HG02610 (cell line): ENCODE measurements around the gene ST6GALNAC4.
A peak's percentile ranks its signal among the peaks of the same experiment; 100 is the strongest.

Experiments
- ATAC-seq: cut with Tn5 transposase; IDR thresholded peaks from one replicate; pipeline ENCODE4 v1.9.1; 2021; ENCODE audit warnings: mild to moderate bottlenecking, moderate library complexity; ENCODE audit not compliant: unreplicated experiment

The ST6GALNAC4 gene

GRCh38 chr9:127931092-127931881 lies 14.4 kb upstream of the ST6GALNAC4 start:
- peak; percentile 21 for ATAC-seq

GRCh38 chr9:127930231-127931091 lies 13.6 kb upstream of the ST6GALNAC4 start, which contains the start of gene PIP5KL1:
Gene PIP5KL1, minus strand, starts transcription at chr9:127930777. Its CDS starts 25 bp downstream, at chr9:127930752.
- peak; percentile 68 for ATAC-seq

GRCh38 chr9:127929625-127929979 lies 12.8 kb upstream of the ST6GALNAC4 start:
- ATAC-seq: no peak

DNA sequence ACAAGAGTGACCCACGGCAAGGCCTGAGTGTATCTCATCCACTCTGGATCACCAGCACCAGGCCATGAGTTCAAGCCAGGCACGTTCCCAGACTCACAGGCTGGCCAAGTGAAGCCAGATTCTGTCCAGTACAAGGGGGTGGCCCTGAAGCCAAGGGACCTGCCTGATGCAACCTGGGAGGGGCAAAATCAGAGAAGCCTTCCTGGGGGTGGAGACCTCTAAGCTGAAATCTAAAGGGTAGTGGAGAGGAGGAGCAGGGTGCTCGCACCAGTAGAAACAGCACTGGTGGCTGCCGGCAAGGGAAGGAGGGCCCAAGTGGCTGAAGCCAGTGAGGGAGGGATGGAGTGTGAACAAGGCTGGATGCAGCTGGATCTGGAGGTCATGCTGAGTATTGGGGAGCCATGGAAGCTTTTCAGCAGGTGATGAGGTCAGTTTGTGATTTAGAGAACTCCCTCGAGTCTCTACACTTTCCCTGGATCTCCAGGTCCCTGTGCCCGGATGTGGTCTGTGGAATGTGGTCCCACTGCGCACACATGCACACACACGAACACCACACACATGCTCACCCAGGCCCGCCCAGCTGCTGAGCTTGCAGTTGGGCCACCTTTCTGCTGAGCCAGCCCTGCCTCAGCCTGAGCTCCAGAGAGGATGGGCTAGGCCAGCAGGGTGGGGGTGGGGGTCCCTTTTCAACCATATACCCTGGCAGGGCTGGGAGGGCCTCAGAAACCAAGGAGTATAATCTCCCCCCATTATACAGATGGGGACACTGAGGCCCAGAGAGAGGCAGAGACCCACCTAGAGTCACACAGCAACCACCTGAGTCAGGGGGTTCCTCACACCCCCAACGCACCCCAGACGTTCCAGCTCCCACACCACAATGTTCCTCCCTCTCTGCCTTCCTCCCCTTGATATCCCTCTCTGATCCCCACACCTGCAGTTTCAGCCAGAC lies 12.1 kb upstream of the ST6GALNAC4 start:
- ATAC-seq: no peak

DNA sequence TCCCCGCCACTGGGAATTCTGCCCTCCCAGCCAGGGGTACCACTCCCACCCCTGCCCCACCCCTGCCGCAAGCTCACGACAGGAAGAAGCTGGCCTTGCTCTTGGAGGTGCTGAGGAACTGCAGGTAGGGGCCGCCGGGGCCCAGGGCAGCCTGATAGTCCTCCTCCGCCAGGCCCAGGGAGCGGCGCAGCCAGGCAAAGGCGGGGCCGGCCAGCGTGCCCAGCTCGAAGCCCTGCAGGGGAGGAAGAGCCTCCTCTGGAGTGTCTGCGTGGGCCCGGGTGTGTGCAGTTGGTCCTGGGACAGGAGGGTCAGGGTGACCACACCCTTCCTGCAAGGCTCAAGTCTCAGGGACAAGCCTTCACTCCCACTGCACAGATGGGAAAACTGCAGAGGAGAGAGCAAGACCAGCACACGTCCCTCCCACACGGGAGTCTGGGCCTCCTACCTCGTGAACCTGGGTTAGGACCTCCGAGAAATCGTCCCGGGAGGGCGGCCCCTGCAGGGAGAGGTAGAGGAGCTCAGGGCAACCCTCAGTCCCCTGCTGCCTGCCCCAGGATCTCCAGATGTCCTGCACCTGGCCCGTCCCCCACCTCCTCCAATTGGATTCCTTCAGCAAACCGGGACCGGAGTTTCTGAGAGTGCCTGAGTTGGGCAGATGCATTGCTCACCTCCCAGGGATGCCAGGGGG lies 11.3 kb upstream of the ST6GALNAC4 start:
- ATAC-seq: no peak

GRCh38 chr9:127927201-127927987 lies 10.6 kb upstream of the ST6GALNAC4 start:
- ATAC-seq: no peak

GRCh38 chr9:127926906-127927200 lies 10.0 kb upstream of the ST6GALNAC4 start:
- no peak for ATAC-seq

DNA sequence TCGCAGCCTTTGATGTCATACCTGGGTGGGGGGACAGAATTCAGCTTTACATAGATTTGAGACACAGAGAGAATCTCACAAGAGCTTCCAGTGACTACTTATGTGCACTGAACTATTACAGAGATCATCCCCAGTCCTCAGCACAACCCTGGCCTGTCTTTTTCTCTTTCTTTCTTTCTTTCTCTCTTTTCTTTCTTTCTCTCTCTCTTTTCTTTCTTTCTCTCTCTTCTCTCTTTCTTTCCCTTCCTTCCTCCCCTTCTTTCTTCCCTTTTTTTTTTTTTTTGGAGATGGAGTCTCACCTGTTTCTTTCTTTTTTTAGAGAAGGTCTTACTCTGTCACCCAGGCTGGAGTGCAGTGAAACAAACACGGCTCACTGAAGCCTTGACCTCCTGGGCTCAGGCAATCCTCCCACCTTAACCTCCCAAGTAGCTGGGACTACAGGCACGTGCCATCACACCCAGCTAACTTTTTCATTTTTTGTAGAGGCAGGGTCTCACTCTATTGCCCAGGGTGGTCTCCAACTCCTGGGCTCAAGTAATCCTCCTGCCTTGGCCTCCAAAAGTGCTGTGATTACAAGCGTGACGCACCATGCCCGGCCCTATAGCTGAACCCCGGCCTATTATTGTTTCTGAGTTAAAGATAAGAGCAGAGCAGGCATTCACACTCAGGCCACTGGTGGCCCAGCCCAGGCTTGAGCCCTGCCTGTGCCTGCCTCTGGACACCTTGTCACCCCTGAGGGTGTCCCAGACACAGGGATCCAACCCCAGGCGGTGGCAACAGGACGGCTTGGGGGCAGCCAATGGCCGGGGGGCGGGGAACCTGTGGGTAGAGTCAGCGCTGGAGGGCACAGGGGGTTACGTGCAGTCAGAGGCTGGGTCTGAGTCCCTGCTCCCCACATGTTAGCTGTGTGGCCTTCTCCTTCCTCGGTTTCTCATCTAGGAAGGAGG lies 9.4 kb upstream of the ST6GALNAC4 start:
- ATAC-seq: no peak

DNA sequence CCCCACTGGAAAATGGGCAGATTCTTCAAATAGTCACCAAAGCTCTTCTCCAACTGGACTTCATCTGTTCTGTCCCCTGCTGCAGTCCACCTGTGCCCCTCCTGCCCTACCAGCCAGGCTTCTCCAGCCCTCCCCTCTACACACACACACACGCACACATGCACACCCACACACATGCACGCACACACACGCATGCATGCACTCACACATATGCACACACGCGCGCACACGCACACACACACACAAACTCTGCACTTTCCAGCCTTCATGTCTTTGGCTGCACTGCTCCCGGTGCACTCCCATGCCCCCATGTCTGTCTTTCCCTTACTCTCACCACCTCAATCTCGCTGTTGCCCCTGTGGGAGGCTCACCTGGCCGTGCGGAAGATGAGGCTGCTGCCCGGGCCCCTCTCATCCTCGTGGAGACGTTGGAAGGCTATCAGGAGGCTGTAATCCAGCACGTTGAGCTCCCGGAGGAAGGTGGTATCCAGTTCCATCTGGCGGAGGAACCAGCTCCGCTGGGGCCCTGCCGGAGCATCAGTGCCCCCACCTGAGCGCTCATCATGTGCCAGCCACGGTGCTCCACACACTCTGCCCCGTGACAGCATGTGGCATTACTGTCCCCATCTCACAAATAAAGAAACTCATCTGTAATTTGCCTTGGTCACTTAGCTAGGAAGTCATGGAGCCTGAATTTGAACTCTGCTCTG lies 8.0 kb upstream of the ST6GALNAC4 start:
- no peak for ATAC-seq

DNA sequence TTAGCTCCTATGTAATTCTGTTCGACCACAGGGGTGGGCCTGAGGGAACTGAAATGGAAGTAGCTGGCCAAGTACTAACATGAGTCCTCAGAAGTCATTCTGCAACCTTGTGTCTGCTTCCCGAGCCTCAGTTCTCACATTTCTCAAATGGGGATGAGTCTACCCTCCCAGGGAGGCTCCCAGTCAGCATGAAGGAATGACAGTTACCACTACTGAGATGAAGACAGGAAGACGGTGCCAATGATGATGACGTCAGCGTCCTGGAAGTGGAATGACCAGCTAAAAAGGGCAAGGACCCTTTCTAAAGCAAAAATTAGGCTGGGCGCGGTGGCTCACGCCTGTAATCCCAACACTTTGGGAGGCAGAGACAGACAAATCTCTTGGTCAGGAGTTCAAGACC lies 6.9 kb upstream of the ST6GALNAC4 start:
- no peak for ATAC-seq

GRCh38 chr9:127923046-127923445 lies 6.2 kb upstream of the ST6GALNAC4 start:
- ATAC-seq: no peak

DNA sequence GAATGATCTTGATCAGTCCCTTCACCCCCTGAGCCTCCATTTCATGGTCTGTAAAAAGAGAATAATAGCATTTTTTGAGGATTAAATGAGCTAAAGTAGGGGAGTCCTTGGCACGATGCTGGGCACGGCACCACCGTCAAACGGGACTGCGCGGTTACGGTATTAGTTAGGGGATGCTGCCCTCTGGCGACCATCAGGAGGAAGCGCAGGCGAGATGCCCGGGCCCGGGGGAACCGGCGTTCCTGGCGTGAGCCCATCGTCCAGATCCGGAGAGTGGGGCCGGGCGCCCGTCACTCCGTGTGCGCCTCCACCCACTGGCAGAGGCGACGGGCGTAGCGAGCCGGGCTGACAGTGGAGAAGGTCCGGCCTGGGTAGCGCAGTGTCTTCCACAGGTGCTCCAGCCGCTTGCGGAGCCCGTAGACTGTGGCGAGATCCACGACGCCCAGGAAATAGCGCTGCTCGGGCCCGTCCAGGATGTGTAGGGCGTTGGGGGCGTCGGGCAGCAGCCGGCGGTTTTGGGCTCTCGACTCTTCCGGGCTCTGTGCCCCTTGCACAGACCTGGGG lies 4.8 kb upstream of the ST6GALNAC4 start:
- no peak for ATAC-seq

- no peak for ATAC-seq
Observed at GRCh38 chr9:127920794-127921193, 4.0 kb upstream of the ST6GALNAC4 start.

GRCh38 chr9:127919253-127919815 lies 2.5 kb upstream of the ST6GALNAC4 start:
- ATAC-seq: no peak

GRCh38 chr9:127918183-127919107 lies 1.6 kb upstream of the ST6GALNAC4 start:
- ATAC-seq: no peak

DNA sequence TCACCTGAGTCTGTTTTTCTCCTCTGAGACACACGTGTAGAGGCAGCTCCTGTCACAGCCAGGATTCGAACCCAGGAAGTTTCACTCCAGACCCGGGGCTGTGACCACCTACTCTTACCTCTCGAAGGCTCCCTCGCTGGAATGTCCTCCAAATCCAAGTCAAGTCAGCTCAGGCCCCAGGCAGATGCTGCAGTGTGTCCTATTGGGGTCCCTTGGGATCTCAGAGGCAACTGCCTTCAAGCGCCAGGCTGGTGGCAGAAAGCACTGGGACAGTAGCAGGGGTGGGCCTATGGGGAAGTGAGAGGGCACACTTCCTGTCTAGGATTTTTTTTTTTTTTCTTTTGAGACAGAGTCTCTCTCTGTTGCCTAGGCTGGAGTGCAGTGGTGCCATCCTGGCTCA lies 762 bp upstream of the ST6GALNAC4 start:
- ATAC-seq: no peak
